K562 (cell line): ENCODE data around the gene AIFM3. TPM values are rescaled to one million over a fixed set of nuclear protein-coding genes. Genes with fewer than 3 reads are reported as not detected.

Experiments used
- DEAF1 ChIP-seq: fragments of 450-650 bp; formaldehyde crosslinking; IDR thresholded peaks from 2 replicates; pipeline ENCODE4 v1.4.0; 2020; ENCODE audit warnings: mild to moderate bottlenecking, moderate library complexity
- HDAC8 ChIP-seq: fragments of 450-650 bp; IDR thresholded peaks from 2 replicates; pipeline ENCODE4 v1.6.1; 2016; ENCODE audit warnings: mild to moderate bottlenecking, missing genetic modification characterization, moderate library complexity, missing compliant biosample characterization
- MECOM ChIP-seq: fragments of 250-450 bp; sonication (Bioruptor Pico); IDR thresholded peaks from 2 replicates; pipeline ENCODE4 v1.8.0; 2022; ENCODE audit warnings: inconsistent platforms
- MEF2D ChIP-seq: conservative IDR thresholded peaks from 2 replicates; pipeline ENCODE4 v1.6.1; 2016; ENCODE audit warnings: low read depth, missing genetic modification characterization, missing compliant biosample characterization
- MLX ChIP-seq, 2 experiments: fragments of 450-650 bp in 1 of 2; sonication (generic) in 1 of 2; formaldehyde crosslinking; conservative IDR thresholded peaks; 2 replicates each; pipeline versions ENCODE4 v1.4.0 to v1.8.1; 2020 to 2022; ENCODE audit warnings: mild to moderate bottlenecking in 1 of 2, missing genetic modification reagents in 1 of 2
- STAG1 ChIP-seq: sonication (generic); formaldehyde crosslinking; IDR thresholded peaks from 2 replicates; pipeline ENCODE4 v1.5.0; 2020; ENCODE audit warnings: missing genetic modification reagents, borderline replicate concordance
- U2AF1 ChIP-seq: fragments of 200-400 bp; formaldehyde crosslinking; optimal IDR thresholded peaks from 2 replicates; pipeline ENCODE3; 2017; ENCODE audit warnings: mild to moderate bottlenecking, low read depth, low read length, moderate library complexity
- ZC3H4 ChIP-seq: sonication (generic); formaldehyde crosslinking; IDR thresholded peaks from 2 replicates; pipeline ENCODE4 v1.9.0; 2021; ENCODE audit warnings: missing genetic modification reagents, borderline replicate concordance
- ZNF133 ChIP-seq: fragments of 250-450 bp; sonication (Bioruptor Pico); IDR thresholded peaks from 2 replicates; pipeline ENCODE4 v1.4.0; 2020; ENCODE audit warnings: mild to moderate bottlenecking
- ZNF24 ChIP-seq: fragments of 450-650 bp; IDR thresholded peaks from 2 replicates; pipeline ENCODE4 v1.6.1; 2016
- ZNF668 ChIP-seq: fragments of 250-450 bp; sonication (Bioruptor Pico); IDR thresholded peaks from 2 replicates; pipeline ENCODE4 v1.8.0; 2022; ENCODE audit warnings: mild to moderate bottlenecking, inconsistent platforms
- polyA plus RNA-seq, 8 experiments: library from polyadenylated mRNA; depleted of rRNA in 4 of 8; stranded (reverse) in 5 of 8; unstranded in 3 of 8; fragments of >200 nt; fragmentation: Nextera tagmentation in 2 of 8; fragmentation: Illumina TruSeq in 1 of 8; extraction: Ambion mirVana in 2 of 8; extraction: Trizol in 1 of 8; gene quantifications; 2 replicates each; pipeline versions ENCODE4 v1.2.1 to v1.2.3, GENCODE V29; 2011 to 2014; ENCODE audit warnings: inconsistent platforms in 1 of 8, missing spikeins in 1 of 8
- total RNA-seq, 7 experiments: library from RNA; depleted of rRNA in 6 of 7; stranded (reverse); fragments of >200 nt in 6 of 7; fragmentation: Illumina TruSeq in 2 of 7; extraction: Trizol in 2 of 7; gene quantifications; 2 replicates each; pipeline versions ENCODE4 v1.2.1 to v1.2.3, GENCODE V29; 2011 to 2021; ENCODE audit warnings: low replicate concordance in 1 of 7
- TF ChIP-seq, protein P1 (sequence below): fragments of 450-650 bp; IDR thresholded peaks from 2 replicates; pipeline ENCODE4 v1.6.1; 2016; ENCODE audit warnings: low read depth

AIFM3 gene
- total and polyA plus RNA-seq, 9 of the 15 experiments (the other 6 are each of a cell fraction or from before 2014, with no cell fraction given): 0.03 to 0.20 (median 0.07) TPM; not detected in 1

GRCh38 chr22:20963201-20964052 lies 3.6 kb upstream of the AIFM3 start (continued):
- peak; percentile 50; the same call in 1 of the 2 replicates for TF ChIP-seq STAG1 (CRISPR knock-in tag)
- TF ChIP-seq ZC3H4: peak; percentile 35; the same call in 1 of the 2 replicates
- TF ChIP-seq, protein P1, sequence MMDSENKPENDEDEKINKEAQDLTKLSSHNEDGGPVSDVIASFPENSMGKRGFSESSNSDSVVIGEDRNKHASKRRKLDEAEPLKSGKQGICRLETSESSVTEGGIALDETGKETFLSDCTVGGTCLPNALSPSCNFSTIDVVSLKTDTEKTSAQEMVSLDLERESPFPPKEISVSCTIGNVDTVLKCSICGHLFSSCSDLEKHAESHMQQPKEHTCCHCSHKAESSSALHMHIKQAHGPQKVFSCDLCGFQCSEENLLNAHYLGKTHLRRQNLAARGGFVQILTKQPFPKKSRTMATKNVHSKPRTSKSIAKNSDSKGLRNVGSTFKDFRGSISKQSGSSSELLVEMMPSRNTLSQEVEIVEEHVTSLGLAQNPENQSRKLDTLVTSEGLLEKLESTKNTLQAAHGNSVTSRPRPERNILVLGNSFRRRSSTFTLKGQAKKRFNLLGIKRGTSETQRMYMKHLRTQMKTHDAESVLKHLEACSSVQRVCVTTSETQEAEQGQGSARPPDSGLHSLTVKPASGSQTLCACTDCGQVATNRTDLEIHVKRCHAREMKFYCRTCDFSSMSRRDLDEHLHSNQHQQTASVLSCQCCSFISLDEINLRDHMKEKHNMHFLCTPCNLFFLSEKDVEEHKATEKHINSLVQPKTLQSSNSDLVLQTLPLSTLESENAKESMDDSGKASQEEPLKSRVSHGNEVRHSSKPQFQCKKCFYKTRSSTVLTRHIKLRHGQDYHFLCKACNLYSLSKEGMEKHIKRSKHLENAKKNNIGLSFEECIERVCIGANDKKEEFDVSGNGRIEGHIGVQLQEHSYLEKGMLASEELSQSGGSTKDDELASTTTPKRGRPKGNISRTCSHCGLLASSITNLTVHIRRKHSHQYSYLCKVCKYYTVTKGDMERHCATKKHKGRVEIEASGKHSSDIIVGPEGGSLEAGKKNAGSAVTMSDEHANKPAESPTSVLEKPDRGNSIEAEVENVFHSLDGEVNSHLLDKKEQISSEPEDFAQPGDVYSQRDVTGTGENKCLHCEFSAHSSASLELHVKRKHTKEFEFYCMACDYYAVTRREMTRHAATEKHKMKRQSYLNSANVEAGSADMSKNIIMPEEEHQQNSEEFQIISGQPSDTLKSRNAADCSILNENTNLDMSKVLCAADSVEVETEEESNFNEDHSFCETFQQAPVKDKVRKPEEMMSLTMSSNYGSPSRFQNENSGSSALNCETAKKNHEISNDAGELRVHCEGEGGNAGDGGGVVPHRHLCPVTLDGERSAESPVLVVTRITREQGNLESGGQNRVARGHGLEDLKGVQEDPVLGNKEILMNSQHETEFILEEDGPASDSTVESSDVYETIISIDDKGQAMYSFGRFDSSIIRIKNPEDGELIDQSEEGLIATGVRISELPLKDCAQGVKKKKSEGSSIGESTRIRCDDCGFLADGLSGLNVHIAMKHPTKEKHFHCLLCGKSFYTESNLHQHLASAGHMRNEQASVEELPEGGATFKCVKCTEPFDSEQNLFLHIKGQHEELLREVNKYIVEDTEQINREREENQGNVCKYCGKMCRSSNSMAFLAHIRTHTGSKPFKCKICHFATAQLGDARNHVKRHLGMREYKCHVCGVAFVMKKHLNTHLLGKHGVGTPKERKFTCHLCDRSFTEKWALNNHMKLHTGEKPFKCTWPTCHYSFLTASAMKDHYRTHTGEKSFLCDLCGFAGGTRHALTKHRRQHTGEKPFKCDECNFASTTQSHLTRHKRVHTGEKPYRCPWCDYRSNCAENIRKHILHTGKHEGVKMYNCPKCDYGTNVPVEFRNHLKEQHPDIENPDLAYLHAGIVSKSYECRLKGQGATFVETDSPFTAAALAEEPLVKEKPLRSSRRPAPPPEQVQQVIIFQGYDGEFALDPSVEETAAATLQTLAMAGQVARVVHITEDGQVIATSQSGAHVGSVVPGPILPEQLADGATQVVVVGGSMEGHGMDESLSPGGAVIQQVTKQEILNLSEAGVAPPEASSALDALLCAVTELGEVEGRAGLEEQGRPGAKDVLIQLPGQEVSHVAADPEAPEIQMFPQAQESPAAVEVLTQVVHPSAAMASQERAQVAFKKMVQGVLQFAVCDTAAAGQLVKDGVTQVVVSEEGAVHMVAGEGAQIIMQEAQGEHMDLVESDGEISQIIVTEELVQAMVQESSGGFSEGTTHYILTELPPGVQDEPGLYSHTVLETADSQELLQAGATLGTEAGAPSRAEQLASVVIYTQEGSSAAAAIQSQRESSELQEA: no peak
- no peak for TF ChIP-seq ZNF24
- TF ChIP-seq ZNF668 (CRISPR knock-in tag): no peak
- peak; percentile 41; the same call in 1 of the 2 replicates for TF ChIP-seq HDAC8 (tag)
- TF ChIP-seq ZNF133: no peak
- no peak for TF ChIP-seq DEAF1 (CRISPR knock-in tag)
- no peak for TF ChIP-seq U2AF1
- peak in 1 of 2 experiments; percentile 81; a peak in 1 of 4 replicates for TF ChIP-seq MLX (CRISPR knock-in tag; conservative IDR thresholded peaks at IDR 0.05)
- TF ChIP-seq MEF2D (tag): no peak
- TF ChIP-seq MECOM (CRISPR knock-in tag): no peak
